Liver (tissue), 3 donors: ENCODE measurements around the gene DPH3.

Source experiments
- FOXA1 ChIP-seq: IDR thresholded peaks from 2 replicates; pipeline ENCODE4 v1.6.1; 2016; ENCODE audit warnings: antibody characterized with exemption
- HNF4A ChIP-seq, 2 donors: conservative IDR thresholded peaks; 2 replicates each; pipeline ENCODE4 v1.6.1; 2016; ENCODE audit warnings: antibody characterized with exemption in 2 of 2, mild to moderate bottlenecking in 2 of 2
- MAX ChIP-seq: IDR thresholded peaks from 2 replicates; pipeline ENCODE4 v1.6.1; 2016; ENCODE audit warnings: antibody characterized with exemption
- RAD21 ChIP-seq, 2 donors: IDR thresholded peaks; 2 replicates each; pipeline ENCODE4 v1.6.1; 2016; ENCODE audit warnings: antibody characterized with exemption in 2 of 2, mild to moderate bottlenecking in 2 of 2
- REST ChIP-seq: IDR thresholded peaks from 2 replicates; pipeline ENCODE4 v1.6.1; 2016; ENCODE audit warnings: antibody characterized with exemption, mild to moderate bottlenecking
- RXRA ChIP-seq, 2 donors: IDR thresholded peaks; 2 replicates each; pipeline ENCODE4 v1.6.1; 2017 to 2018; ENCODE audit warnings: antibody characterized with exemption in 2 of 2, mild to moderate bottlenecking in 1 of 2
- SP1 ChIP-seq: IDR thresholded peaks from 2 replicates; pipeline ENCODE4 v1.6.1; 2018; ENCODE audit warnings: antibody characterized with exemption, mild to moderate bottlenecking
- TAF1 ChIP-seq: conservative IDR thresholded peaks from 2 replicates; pipeline ENCODE4 v1.6.1; 2016; ENCODE audit warnings: antibody characterized with exemption, mild to moderate bottlenecking
- TF ChIP-seq, protein P1 (sequence below): fragments of 150-350 bp; IDR thresholded peaks from 2 replicates; pipeline ENCODE4 v1.5.1; 2017; ENCODE audit warnings: improper control_type of control experiment, low read depth, low read length; ENCODE audit not compliant: missing input control
- TF ChIP-seq, protein P2 (sequence below): IDR thresholded peaks from 2 replicates; pipeline ENCODE4 v1.6.1; 2016; ENCODE audit warnings: antibody characterized with exemption
- donor health status: healthy.
- donor health status: healthy.

- TF ChIP-seq, protein P1, sequence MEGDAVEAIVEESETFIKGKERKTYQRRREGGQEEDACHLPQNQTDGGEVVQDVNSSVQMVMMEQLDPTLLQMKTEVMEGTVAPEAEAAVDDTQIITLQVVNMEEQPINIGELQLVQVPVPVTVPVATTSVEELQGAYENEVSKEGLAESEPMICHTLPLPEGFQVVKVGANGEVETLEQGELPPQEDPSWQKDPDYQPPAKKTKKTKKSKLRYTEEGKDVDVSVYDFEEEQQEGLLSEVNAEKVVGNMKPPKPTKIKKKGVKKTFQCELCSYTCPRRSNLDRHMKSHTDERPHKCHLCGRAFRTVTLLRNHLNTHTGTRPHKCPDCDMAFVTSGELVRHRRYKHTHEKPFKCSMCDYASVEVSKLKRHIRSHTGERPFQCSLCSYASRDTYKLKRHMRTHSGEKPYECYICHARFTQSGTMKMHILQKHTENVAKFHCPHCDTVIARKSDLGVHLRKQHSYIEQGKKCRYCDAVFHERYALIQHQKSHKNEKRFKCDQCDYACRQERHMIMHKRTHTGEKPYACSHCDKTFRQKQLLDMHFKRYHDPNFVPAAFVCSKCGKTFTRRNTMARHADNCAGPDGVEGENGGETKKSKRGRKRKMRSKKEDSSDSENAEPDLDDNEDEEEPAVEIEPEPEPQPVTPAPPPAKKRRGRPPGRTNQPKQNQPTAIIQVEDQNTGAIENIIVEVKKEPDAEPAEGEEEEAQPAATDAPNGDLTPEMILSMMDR: no peak
- TF ChIP-seq REST (no peak), TAF1 (no peak), MAX (no peak), RXRA (IDR thresholded peaks at IDR 0.05) (no peak), RAD21 (IDR thresholded peaks at IDR 0.05) (no peak), HNF4A (conservative IDR thresholded peaks at IDR 0.05) (no peak), FOXA1 (no peak), SP1 (no peak)
- TF ChIP-seq, protein P2, sequence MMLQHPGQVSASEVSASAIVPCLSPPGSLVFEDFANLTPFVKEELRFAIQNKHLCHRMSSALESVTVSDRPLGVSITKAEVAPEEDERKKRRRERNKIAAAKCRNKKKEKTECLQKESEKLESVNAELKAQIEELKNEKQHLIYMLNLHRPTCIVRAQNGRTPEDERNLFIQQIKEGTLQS: no peak
Observed at GRCh38 chr3:16300307-16300706, 35.6 kb upstream of the DPH3 start.
